Suprapubic skin (tissue), 4 donors: ENCODE measurements around the gene MOAP1.

Source experiments
- EP300 ChIP-seq: sonication (generic); formaldehyde crosslinking; IDR thresholded peaks from one replicate; pipeline ENCODE4 v1.6.1; 2017; ENCODE audit warnings: antibody characterized with exemption
- POLR2A ChIP-seq, 2 donors: fragments of 450-650 bp; IDR thresholded peaks; one replicate each; pipeline ENCODE4 v1.6.1; 2017; ENCODE audit warnings: antibody characterized with exemption in 2 of 2, mild to moderate bottlenecking in 2 of 2, moderate library complexity in 2 of 2
- POLR2AphosphoS5 ChIP-seq, 3 donors: sonication (generic); formaldehyde crosslinking; IDR thresholded peaks; one replicate each; pipeline ENCODE4 v1.6.1; 2017; ENCODE audit warnings: antibody characterized with exemption in 3 of 3

DNA sequence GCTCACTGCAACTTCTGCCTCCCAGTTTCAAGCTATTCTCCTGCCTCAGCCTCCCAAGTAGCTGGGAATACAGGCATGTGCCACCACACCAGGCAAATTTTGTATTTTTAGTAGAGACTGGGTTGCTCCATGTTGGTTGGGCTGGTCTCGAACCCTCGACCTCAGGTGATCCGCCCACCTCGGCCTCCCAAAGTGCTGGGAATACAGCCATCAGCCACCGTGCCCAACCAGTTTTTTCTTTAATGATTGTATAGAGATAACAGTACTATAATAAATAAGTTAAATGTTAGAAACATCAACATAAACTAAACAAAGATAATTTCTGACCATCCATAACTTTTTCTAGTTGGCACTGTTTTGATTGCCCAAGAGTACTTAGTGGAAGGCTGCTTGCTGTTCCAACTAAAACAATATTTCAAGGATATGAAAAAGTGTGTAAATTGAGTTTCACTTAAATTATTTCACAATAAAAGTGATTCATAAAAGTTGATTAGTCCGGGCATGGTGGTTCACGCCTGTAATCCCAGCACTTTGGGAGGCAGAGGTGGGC lies 16.5 kb upstream of the MOAP1 start:
- no peak for TF ChIP-seq POLR2A (IDR thresholded peaks at IDR 0.05)
- TF ChIP-seq EP300: no peak
- TF ChIP-seq POLR2AphosphoS5 (IDR thresholded peaks at IDR 0.05): no peak
